Measurements from ENCODE around the gene SHC4. TPM values are rescaled to one million over a fixed set of nuclear protein-coding genes. Genes with fewer than 3 reads are reported as not detected.
A peak's percentile ranks its signal among the peaks of the same experiment; 100 is the strongest.

Gene SHC4
- total RNA-seq, 1 donor from 2014 or later, result 2.2 TPM

GRCh38 chr15:48859426-48859825, 104.3 kb downstream of the SHC4 start:
- Histone ChIP-seq H3K36me3 (no peaks in the 10 kb centered on the region), H3K79me2 (ENCODE audit: low read depth) (no peaks in the 10 kb centered on the region), H4K20me1 (ENCODE audit: low read depth) (no peaks in the 10 kb centered on the region), H3F3A (ENCODE audit: low read depth) (peaks cover 5% of the 10 kb centered on the region), H3K9me3 (ENCODE audit: low read depth) (no peaks in the 10 kb centered on the region), H3K9ac (no peak overlapping the region), H3K4me3 (no peak overlapping the region), H3K27me3 (no peaks in the 10 kb centered on the region), H3K4me2 (no peak overlapping the region), H2AFZ (replicated peaks) (no peak overlapping the region), H3K4me1 (peaks cover 24% of the 10 kb centered on the region), H3K27ac (no peak overlapping the region)
- Mint-ChIP-seq H3K36me3 (no peaks in the 10 kb centered on the region), H3K4me3 (no peak overlapping the region), H3K9me3 (no peaks in the 10 kb centered on the region), H3K27ac (no peak overlapping the region), H3K27me3 (ENCODE audit: insufficient read depth, low read depth) (no peaks in the 10 kb centered on the region), H3K4me1 (peaks cover 15% of the 10 kb centered on the region)
- no peak for TF ChIP-seq CTCF (IDR thresholded peaks at IDR 0.05)
- TF ChIP-seq EZH2 (IDR thresholded peaks at IDR 0.05), result no peak
- no peak for TF ChIP-seq EZH2phosphoT487 (IDR thresholded peaks at IDR 0.05)
- no peak for DNase-seq (ENCODE audit: low spot score)

GRCh38 chr15:48858401-48858800, 105.3 kb downstream of the SHC4 start:
- Histone ChIP-seq H3K9me3 (ENCODE audit: low read depth) (no peaks in the 10 kb centered on the region), H4K20me1 (ENCODE audit: low read depth) (no peaks in the 10 kb centered on the region), H3K4me3 (no peak overlapping the region), H3K4me1 (peaks cover 24% of the 10 kb centered on the region), H3K27me3 (no peaks in the 10 kb centered on the region), H3K36me3 (no peaks in the 10 kb centered on the region), H3F3A (ENCODE audit: low read depth) (peaks cover 5% of the 10 kb centered on the region), H3K9ac (no peak overlapping the region), H2AFZ (replicated peaks) (no peak overlapping the region), H3K79me2 (ENCODE audit: low read depth) (no peaks in the 10 kb centered on the region), H3K27ac (no peak overlapping the region), H3K4me2 (no peak overlapping the region)
- H3K9me3 Mint-ChIP-seq, result peaks cover 2% of the 10 kb centered on the region
- H3K4me1 Mint-ChIP-seq, result peaks cover 15% of the 10 kb centered on the region
- H3K27ac Mint-ChIP-seq, result no peak overlapping the region
- H3K4me3 Mint-ChIP-seq, result no peak overlapping the region
- TF ChIP-seq EZH2phosphoT487 (IDR thresholded peaks at IDR 0.05) (no peak), EZH2 (IDR thresholded peaks at IDR 0.05) (no peak), CTCF (IDR thresholded peaks at IDR 0.05) (no peak)
- no peak for DNase-seq (ENCODE audit: low spot score)
- H3K27me3 Mint-ChIP-seq (ENCODE audit: insufficient read depth, low read depth), result no peaks in the 10 kb centered on the region
- no peaks in the 10 kb centered on the region for H3K36me3 Mint-ChIP-seq

GRCh38 chr15:48856942-48857341, 106.8 kb downstream of the SHC4 start:
- Histone ChIP-seq H3K4me2 (no peak overlapping the region), H3K4me1 (peaks cover 13% of the 10 kb centered on the region), H2AFZ (replicated peaks) (no peak overlapping the region), H3K9ac (no peak overlapping the region), H3K4me3 (no peak overlapping the region), H3F3A (ENCODE audit: low read depth) (no peaks in the 10 kb centered on the region), H4K20me1 (ENCODE audit: low read depth) (no peaks in the 10 kb centered on the region), H3K9me3 (ENCODE audit: low read depth) (no peaks in the 10 kb centered on the region), H3K36me3 (no peaks in the 10 kb centered on the region), H3K27me3 (no peaks in the 10 kb centered on the region), H3K79me2 (ENCODE audit: low read depth) (no peaks in the 10 kb centered on the region), H3K27ac (no peak overlapping the region)
- Mint-ChIP-seq H3K27ac (no peak overlapping the region), H3K4me3 (no peak overlapping the region), H3K36me3 (no peaks in the 10 kb centered on the region), H3K4me1 (peaks cover 15% of the 10 kb centered on the region), H3K27me3 (ENCODE audit: insufficient read depth, low read depth) (no peaks in the 10 kb centered on the region), H3K9me3 (peaks cover 2% of the 10 kb centered on the region)
- no peak for TF ChIP-seq EZH2 (IDR thresholded peaks at IDR 0.05)
- TF ChIP-seq EZH2phosphoT487 (IDR thresholded peaks at IDR 0.05), result no peak
- no peak for TF ChIP-seq CTCF (IDR thresholded peaks at IDR 0.05)
- DNase-seq (ENCODE audit: low spot score), result peak; percentile 51
